GM12892 (cell line): ENCODE results near the gene SRP9.
"Not testable (repeated sequence)": the region's sequence is repeated elsewhere in the genome, so short reads cannot be mapped to it uniquely, and the experiment has no call there.

Experiments
- DNase-seq: peaks from one replicate; pipeline ENCODE4 v3.0.0; 2011; ENCODE audit not compliant: insufficient read length
- FAIRE-seq: peaks from 2 replicates; lab custom pipeline; 2011; peaks lifted over from hg19 to GRCh38; lab: Jason Lieb, UNC
- POLR2A ChIP-seq: IDR thresholded peaks from 2 replicates; pipeline ENCODE4 v1.6.1; 2011; ENCODE audit warnings: low read depth, low read length, control low read depth
- POLR2AphosphoS5 ChIP-seq: IDR thresholded peaks from 2 replicates; pipeline ENCODE4 v1.6.1; 2011; ENCODE audit warnings: low read depth, low read length, control low read depth
- TAF1 ChIP-seq: IDR thresholded peaks from 2 replicates; pipeline ENCODE4 v1.6.1; 2011; ENCODE audit warnings: low read depth, mild to moderate bottlenecking, control low read depth, low read length, borderline replicate concordance

Gene SRP9

DNA sequence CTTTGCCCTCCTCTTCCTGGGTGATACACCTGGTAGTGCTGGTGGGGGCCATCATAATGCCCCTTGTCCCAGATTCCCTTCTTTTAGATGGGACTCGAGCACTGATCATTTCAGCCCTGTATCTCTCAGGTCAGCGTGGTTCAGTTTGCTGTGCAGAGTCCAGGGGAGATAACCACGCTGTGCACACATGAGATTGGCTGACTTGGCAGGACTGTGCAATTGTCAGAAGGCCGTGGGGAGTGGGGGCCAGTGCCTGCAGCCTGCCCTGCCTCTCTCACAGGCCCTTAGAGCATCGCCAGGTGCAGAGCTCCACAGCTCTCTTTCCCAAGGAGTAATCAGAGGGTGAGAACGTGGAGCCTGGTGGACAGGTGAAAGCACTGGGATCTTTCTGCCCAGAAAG, 47.5 kb downstream of the SRP9 start:
- DNase-seq (no peak), FAIRE-seq (no peak)

DNA sequence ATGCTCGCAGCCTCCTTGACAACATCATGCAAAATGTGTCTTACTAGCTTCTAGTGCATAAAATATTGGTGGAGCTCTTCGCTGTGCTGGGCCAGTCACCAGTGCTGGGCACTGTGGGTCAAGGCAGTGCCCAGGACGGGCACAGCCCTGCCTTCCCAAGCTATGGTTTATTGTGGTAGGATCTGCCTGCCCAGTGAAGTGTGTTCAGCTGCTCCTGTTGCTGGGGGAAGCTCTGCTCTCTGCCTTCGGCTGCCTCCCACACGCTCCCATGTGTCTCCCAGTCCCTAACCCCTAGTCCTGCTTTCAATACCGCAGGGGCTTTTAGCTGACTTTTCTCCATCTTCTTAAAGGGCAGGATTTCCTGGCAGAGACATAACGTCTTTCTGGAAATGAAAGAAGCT, 48.0 kb downstream of the SRP9 start:
- DNase-seq (no peak), FAIRE-seq (no peak)
- no peak for TF ChIP-seq POLR2AphosphoS5
- no peak for TF ChIP-seq POLR2A
- TF ChIP-seq TAF1: no peak

More for the DNA sequence above, 47.5 kb downstream of the SRP9 start:
- no peak for TF ChIP-seq TAF1
- no peak for TF ChIP-seq POLR2AphosphoS5
- no peak for TF ChIP-seq POLR2A

DNA sequence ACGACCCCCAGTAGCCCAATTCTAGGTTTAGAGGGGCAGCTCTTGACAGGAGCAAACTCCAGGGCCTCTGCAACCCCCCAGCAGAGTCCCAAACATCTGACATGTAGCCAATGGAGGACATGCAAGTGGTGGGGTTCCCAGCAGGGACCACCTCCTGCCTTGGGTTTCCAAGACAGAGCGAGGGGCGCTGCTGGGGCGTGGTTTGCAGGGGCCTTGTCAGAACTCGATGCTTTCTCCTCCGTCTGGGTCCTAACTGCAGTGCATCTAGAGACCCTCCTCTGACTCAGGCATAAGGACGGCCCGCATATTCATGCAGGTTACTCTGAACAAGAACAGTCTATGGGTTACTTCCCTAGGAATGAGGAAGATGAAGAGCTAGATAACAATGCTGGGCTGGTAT, 49.5 kb downstream of the SRP9 start:
- TF ChIP-seq POLR2A: no peak
- TF ChIP-seq TAF1: no peak
- TF ChIP-seq POLR2AphosphoS5: no peak
- no peak for FAIRE-seq

DNA sequence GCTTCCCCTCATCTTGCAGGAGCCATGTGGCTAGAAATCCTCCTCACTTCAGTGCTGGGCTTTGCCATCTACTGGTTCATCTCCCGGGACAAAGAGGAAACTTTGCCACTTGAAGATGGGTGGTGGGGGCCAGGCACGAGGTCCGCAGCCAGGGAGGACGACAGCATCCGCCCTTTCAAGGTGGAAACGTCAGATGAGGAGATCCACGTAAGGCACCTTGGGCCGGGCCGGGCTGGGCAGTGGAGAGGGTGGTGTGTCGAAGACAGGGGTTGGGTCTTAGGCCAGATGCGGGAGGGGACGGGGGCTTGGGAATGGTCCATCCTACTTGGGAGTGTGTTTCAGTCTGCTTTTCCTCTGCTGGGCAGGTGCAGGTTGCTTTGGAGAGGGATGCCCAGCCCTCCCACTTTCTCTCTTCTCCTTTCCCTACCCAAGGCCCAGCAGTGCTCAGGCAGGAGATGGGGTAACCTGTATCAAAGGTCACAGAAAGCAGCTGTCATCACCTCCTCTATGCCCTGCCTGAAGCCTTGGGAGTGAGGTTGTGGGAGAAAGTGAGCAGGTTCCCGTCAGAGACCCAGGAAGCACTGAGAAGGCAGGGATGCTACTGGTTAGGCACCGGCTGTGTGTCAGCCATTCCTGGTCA, 51.2 kb downstream of the SRP9 start:
- no peak for FAIRE-seq

More for the DNA sequence above, 49.5 kb downstream of the SRP9 start:
- DNase-seq: no peak

DNA sequence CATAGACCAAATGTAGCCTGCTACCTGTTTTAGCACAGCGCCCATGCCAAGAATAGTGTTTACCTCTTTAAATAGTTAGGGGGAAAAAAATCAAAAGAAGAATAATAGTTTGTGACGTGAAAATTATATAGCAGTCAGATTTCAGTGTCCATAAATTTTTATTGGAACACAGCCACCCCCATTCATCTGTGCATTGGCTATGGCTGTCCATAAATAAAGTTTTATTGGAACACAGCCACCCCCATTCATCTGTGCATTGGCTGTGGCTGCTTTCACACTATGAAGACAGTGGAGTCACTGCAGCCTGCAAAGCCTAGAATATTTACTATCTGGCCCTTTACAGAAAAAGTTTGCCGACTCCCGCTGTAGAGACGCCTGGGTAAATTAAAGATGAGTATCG, 53.2 kb downstream of the SRP9 start:
- DNase-seq: no peak
- TF ChIP-seq TAF1 (no peak), POLR2AphosphoS5 (no peak), POLR2A (no peak)
- FAIRE-seq: no peak

More for the DNA sequence above, 51.2 kb downstream of the SRP9 start:
- no peak for DNase-seq
- no peak for TF ChIP-seq POLR2A
- TF ChIP-seq POLR2AphosphoS5: no peak
- no peak for TF ChIP-seq TAF1

DNA sequence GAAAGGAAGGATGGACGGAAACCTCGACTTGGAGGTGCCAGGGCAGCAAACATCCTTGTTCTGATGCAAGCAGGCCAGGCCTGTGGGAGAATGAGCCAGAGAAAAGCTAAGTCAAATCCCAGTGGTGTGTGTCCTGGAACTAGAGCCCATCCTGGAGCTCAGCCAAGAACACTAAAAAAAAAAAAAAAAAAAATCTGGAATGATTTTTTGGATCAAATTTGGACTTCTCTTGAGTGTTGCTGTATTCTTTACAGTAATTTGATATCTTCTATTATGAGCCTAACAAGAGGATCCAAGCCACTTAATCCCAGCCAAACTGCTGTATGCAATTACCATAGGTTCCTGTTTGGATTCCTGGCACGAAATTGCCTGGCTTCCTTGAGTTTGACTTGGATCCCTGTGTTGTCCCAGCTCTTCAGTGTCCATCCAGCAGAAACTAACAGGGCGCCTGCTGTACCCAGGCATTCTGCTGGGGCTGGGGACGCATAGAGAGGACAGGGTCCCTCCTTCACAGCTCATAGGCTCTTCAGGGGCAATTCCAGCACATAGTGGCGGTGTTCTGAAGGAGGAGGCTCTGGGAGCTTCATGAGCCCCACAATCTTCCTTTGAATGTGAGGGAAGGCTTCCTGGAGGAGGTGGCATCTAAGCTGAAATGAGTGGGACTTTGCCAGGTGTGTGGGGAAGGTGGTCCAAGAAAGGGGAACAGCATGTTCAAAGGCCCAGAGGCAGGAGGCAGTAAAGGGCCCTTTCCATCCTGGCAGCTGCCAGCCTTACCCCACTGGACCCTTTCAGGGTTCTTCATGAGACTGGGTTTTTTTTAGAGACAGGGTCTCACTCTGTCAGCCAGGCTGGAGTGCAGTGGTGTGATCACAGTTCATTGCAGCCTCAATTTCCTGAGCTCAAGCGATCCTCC, 57.0 kb downstream of the SRP9 start:
- FAIRE-seq (no peak), DNase-seq (no peak)
- TF ChIP-seq POLR2AphosphoS5 (no peak), POLR2A (no peak), TAF1 (no peak)

DNA sequence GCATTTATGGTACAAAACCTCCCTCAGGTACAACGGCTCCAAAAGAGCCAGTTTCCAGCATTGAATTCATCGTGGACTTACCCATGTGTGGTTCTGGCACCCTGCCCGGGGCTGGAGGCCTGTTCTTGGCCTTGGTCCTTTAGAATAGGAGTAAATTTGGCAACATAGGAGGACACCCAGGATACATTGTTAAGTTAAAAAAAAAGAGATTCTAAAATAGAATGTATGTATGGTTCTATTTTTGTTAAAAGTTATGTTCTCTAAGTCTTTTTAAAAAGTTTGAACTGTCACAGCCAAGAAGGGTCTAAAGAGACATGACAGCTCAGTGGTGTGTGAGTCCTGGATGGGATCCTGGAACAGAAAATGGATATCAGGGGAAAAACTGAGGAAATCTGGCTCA, 58.2 kb downstream of the SRP9 start:
- no peak for DNase-seq
- FAIRE-seq: no peak
- TF ChIP-seq TAF1 (no peak), POLR2AphosphoS5 (no peak), POLR2A (no peak)

DNA sequence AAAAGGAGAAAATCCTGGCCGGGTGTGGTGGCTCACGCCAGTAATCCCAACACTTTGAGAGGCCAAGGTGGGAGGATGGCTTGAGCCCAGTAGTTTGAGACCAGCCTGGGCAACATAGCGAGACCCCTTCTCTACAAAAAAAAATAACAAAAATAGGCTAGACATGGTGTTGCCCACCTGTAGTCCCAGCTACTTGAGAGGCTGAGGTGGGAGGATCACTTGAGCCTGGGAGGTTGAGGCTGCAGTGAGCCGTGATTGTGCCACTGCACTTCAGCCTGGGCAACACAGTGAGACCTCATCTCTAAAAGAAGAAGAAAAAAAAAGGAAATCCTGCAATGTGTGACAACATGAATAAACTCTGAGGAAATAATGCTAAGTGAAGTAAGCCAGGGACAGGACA, 58.7 kb downstream of the SRP9 start:
- FAIRE-seq, DNase-seq: not testable (repeated sequence)

DNA sequence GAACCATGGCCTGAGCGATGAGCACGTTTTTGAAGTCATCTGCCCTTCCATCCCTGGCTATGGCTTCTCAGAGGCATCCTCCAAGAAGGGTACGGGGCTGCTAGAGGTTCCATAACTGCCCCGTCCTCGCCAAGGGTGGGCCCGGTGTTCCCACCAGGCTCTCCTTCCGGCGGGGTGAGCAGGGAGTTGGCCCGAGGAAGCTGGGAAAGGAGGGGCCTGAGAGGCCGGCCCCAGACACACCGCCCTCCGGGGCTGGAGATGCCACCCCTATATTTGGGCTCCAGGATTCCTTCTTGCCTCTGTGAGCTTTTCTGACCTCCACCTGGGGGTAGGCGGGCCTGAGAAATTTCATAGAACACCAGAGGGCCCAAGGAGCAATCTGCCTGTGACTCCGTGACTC, 61.2 kb downstream of the SRP9 start:
- no peak for FAIRE-seq
- no peak for DNase-seq
- TF ChIP-seq POLR2A: no peak
- no peak for TF ChIP-seq POLR2AphosphoS5
- TF ChIP-seq TAF1: no peak
